8988T (cell line): Measurements from ENCODE around the gene SOX13.
"Not testable (repeated sequence)": the region's sequence is repeated elsewhere in the genome, so short reads cannot be mapped to it uniquely, and the experiment has no call there.

Source experiments
- DNase-seq: peaks from one replicate; pipeline ENCODE4 v3.0.0; 2011

Gene SOX13

GRCh38 chr1:204087893-204088528, 15.1 kb downstream of the SOX13 start:
- no peak for DNase-seq

- no peak for DNase-seq
Observed at GRCh38 chr1:204088596-204088995, 15.7 kb downstream of the SOX13 start.

GRCh38 chr1:204089044-204089751, 16.3 kb downstream of the SOX13 start:
- no peak for DNase-seq

- DNase-seq, result not testable (repeated sequence)
Observed at GRCh38 chr1:204090132-204090531, 17.2 kb downstream of the SOX13 start.

- no peak for DNase-seq
Observed at GRCh38 chr1:204091066-204091465, 18.2 kb downstream of the SOX13 start.

GRCh38 chr1:204091787-204092312, 18.9 kb downstream of the SOX13 start:
- no peak for DNase-seq

GRCh38 chr1:204092632-204093420, 19.9 kb downstream of the SOX13 start:
- no peak for DNase-seq

GRCh38 chr1:204093421-204093717, 20.5 kb downstream of the SOX13 start:
- no peak for DNase-seq

GRCh38 chr1:204093781-204094180, 20.9 kb downstream of the SOX13 start:
- DNase-seq, result no peak

GRCh38 chr1:204094313-204094729, 21.4 kb downstream of the SOX13 start:
- no peak for DNase-seq

- DNase-seq, result no peak
Observed at GRCh38 chr1:204094856-204095634, 22.1 kb downstream of the SOX13 start.

- DNase-seq, result no peak
Observed at GRCh38 chr1:204096931-204097330, 24.0 kb downstream of the SOX13 start.

- DNase-seq, result no peak
Observed at GRCh38 chr1:204098683-204099082, 25.8 kb downstream of the SOX13 start.

- DNase-seq, result not testable (repeated sequence)
Observed at GRCh38 chr1:204099754-204100153, 26.8 kb downstream of the SOX13 start.

- no peak for DNase-seq
Observed at GRCh38 chr1:204102029-204102611, 29.2 kb downstream of the SOX13 start.

- no peak for DNase-seq
Observed at GRCh38 chr1:204102739-204103430, 30.0 kb downstream of the SOX13 start.

GRCh38 chr1:204103431-204103741, 30.5 kb downstream of the SOX13 start:
- DNase-seq, result no peak

- no peak for DNase-seq
Observed at GRCh38 chr1:204104331-204105130, 31.6 kb downstream of the SOX13 start.

- no peak for DNase-seq
Observed at GRCh38 chr1:204105131-204105515, 32.2 kb downstream of the SOX13 start.

- no peak for DNase-seq
Observed at GRCh38 chr1:204106825-204107224, 33.9 kb downstream of the SOX13 start.

- no peak for DNase-seq
Observed at GRCh38 chr1:204107892-204108291, 35.0 kb downstream of the SOX13 start.
